Cortex of kidney (tissue), 1 donor: Measurements from ENCODE around the gene DBI.

Experiments
- DNase-seq: peaks from one replicate; lab custom pipeline; 2025; lab: John Stamatoyannopoulos, UW

Gene DBI

GRCh38 chr2:119366649-119367471, at the start of gene DBI, which contains the start of gene C2orf76:
Gene DBI (plus strand): TSS chr2:119366977. CDS start chr2:119367052, 75 bp downstream.
Gene C2orf76 (minus strand): TSS chr2:119366834. CDS start chr2:119339959, 26,875 bp downstream.
- peak; percentile 69 for DNase-seq

- DNase-seq: no peak
Measured at GRCh38 chr2:119317554-119317953, 49.2 kb upstream of the DBI start.

- no peak for DNase-seq
Measured at GRCh38 chr2:119319593-119319992, 47.2 kb upstream of the DBI start.

- no peak for DNase-seq
Measured at GRCh38 chr2:119323459-119323858, 43.3 kb upstream of the DBI start.

GRCh38 chr2:119324685-119325270, 42.0 kb upstream of the DBI start:
- DNase-seq: no peak

- no peak for DNase-seq
Measured at GRCh38 chr2:119326938-119327337, 39.8 kb upstream of the DBI start.

- DNase-seq: no peak
Measured at GRCh38 chr2:119327431-119327830, 39.3 kb upstream of the DBI start.

GRCh38 chr2:119332953-119333352, 33.8 kb upstream of the DBI start:
- DNase-seq: no peak

- no peak for DNase-seq
Measured at GRCh38 chr2:119333360-119333759, 33.4 kb upstream of the DBI start.

- no peak for DNase-seq
Measured at GRCh38 chr2:119333833-119334232, 32.9 kb upstream of the DBI start.

GRCh38 chr2:119337749-119338148, 29.0 kb upstream of the DBI start:
- DNase-seq: no peak

GRCh38 chr2:119338272-119338671, 28.5 kb upstream of the DBI start:
- DNase-seq: no peak

GRCh38 chr2:119338826-119339561, 27.8 kb upstream of the DBI start:
- no peak for DNase-seq

- no peak for DNase-seq
Measured at GRCh38 chr2:119339562-119339923, 27.2 kb upstream of the DBI start.

GRCh38 chr2:119341684-119342083, 25.1 kb upstream of the DBI start:
- DNase-seq: no peak

GRCh38 chr2:119349289-119349688, 17.5 kb upstream of the DBI start:
- no peak for DNase-seq

- no peak for DNase-seq
Measured at GRCh38 chr2:119350311-119350998, 16.3 kb upstream of the DBI start.

- DNase-seq: no peak
Measured at GRCh38 chr2:119352357-119352756, 14.4 kb upstream of the DBI start.

- no peak for DNase-seq
Measured at GRCh38 chr2:119354860-119355259, 11.9 kb upstream of the DBI start.

- DNase-seq: no peak
Measured at GRCh38 chr2:119359774-119360173, 7.0 kb upstream of the DBI start.

GRCh38 chr2:119360423-119360966, 6.3 kb upstream of the DBI start:
- DNase-seq: no peak

- DNase-seq: no peak
Measured at GRCh38 chr2:119364798-119365197, 2.0 kb upstream of the DBI start.
